Right atrium auricular region (tissue), 2 donors: ENCODE data around the gene EVC. TPM values are rescaled to one million over a fixed set of nuclear protein-coding genes. Genes with fewer than 3 reads are reported as not detected.
A peak's percentile ranks its signal among the peaks of the same experiment; 100 is the strongest.

Source experiments
- DNase-seq: peaks from one replicate; pipeline ENCODE4 v3.0.0-alpha.2; 2019; ENCODE audit warnings: low spot score
- H3K27ac ChIP-seq, 2 donors: fragments of 200-600 bp; sonication (generic); 1 replicate in 1 of 2; 2 replicates in 1 of 2; pipeline ENCODE4 v1.5.1; 2016 to 2019
- H3K27me3 ChIP-seq, 2 donors: fragments of 200-600 bp; sonication (generic); one replicate each; pipeline versions ENCODE4 v1.5.1 to v1.6.0; 2017 to 2019
- H3K36me3 ChIP-seq: fragments of 200-600 bp; sonication (generic); one replicate; pipeline ENCODE4 v1.5.1; 2016
- H3K4me1 ChIP-seq, 2 donors: fragments of 200-600 bp; sonication (generic); one replicate each; pipeline versions ENCODE4 v1.5.1 to v1.6.0; 2017 to 2019
- H3K4me3 ChIP-seq, 2 donors: fragments of 200-600 bp; sonication (generic); 1 replicate in 1 of 2; 2 replicates in 1 of 2; pipeline ENCODE4 v1.5.1; 2017 to 2019; ENCODE audit warnings: mild to moderate bottlenecking in 1 of 2, moderate library complexity in 1 of 2
- H3K9me3 ChIP-seq, 2 donors: fragments of 200-600 bp; sonication (generic); one replicate each; pipeline ENCODE4 v1.5.1; 2019
- total RNA-seq, 2 donors: library from RNA; depleted of rRNA; stranded (reverse); fragments of >200 nt; gene quantifications; one replicate each; pipeline ENCODE4 v1.1.0, GENCODE V29; 2016
- TF ChIP-seq, protein P1 (sequence below), 2 donors: fragments of 200-600 bp; sonication (generic); IDR thresholded peaks; one replicate each; pipeline ENCODE4 v1.5.1; 2019; ENCODE audit warnings: antibody characterized with exemption in 2 of 2

EVC gene
- total RNA-seq, 2 donors from 2014 or later, result 8.6 to 14.1 TPM

DNA sequence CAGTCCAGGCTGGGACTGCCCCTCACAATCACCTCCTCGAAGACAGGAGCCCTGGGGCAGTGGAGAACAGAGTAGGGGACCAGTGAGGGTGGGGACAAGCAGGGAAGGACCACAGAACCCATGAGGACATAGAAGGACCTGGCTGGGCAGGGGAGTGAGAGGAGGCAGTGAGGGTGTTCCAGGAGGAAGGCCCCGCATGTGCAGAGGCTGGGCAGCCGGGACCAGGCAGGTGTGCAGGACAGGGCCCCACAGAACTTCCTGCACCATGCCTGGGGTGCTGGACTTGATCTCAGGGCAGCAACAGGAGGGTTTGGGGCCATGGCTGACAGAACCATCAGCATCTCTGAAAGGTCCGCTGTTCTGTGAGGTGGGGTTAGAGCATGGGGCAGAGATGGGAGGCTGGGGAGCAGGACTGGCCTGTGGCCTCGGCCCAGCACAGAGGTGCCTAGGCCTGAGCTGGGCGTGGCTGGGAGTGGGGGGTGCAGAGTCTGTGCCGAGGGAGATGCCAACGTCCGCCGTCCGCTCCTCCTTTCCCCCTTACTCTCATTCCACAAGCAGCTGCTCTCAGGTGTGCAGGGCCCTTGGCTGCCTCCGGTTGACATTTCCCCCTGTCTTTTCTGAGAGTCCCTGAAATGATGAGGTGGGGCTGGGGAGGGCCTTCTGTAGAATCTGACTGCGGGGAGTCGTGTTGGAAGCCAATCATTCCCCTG lies 40.8 kb downstream of the EVC start:
- H3K27ac ChIP-seq, result no peak overlapping the region
- no peak overlapping the region for H3K4me3 ChIP-seq
- peak; percentile 49 for DNase-seq
- H3K27me3 ChIP-seq, result no peaks in the 10 kb centered on the region
- H3K9me3 ChIP-seq, result no peaks in the 10 kb centered on the region
- TF ChIP-seq, protein P1, sequence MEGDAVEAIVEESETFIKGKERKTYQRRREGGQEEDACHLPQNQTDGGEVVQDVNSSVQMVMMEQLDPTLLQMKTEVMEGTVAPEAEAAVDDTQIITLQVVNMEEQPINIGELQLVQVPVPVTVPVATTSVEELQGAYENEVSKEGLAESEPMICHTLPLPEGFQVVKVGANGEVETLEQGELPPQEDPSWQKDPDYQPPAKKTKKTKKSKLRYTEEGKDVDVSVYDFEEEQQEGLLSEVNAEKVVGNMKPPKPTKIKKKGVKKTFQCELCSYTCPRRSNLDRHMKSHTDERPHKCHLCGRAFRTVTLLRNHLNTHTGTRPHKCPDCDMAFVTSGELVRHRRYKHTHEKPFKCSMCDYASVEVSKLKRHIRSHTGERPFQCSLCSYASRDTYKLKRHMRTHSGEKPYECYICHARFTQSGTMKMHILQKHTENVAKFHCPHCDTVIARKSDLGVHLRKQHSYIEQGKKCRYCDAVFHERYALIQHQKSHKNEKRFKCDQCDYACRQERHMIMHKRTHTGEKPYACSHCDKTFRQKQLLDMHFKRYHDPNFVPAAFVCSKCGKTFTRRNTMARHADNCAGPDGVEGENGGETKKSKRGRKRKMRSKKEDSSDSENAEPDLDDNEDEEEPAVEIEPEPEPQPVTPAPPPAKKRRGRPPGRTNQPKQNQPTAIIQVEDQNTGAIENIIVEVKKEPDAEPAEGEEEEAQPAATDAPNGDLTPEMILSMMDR (IDR thresholded peaks at IDR 0.05), result no peak
- peaks cover 50% of the 10 kb centered on the region for H3K36me3 ChIP-seq
- H3K4me1 ChIP-seq, result peaks cover 0 to 6% of the 10 kb centered on the region in 2 donors

DNA sequence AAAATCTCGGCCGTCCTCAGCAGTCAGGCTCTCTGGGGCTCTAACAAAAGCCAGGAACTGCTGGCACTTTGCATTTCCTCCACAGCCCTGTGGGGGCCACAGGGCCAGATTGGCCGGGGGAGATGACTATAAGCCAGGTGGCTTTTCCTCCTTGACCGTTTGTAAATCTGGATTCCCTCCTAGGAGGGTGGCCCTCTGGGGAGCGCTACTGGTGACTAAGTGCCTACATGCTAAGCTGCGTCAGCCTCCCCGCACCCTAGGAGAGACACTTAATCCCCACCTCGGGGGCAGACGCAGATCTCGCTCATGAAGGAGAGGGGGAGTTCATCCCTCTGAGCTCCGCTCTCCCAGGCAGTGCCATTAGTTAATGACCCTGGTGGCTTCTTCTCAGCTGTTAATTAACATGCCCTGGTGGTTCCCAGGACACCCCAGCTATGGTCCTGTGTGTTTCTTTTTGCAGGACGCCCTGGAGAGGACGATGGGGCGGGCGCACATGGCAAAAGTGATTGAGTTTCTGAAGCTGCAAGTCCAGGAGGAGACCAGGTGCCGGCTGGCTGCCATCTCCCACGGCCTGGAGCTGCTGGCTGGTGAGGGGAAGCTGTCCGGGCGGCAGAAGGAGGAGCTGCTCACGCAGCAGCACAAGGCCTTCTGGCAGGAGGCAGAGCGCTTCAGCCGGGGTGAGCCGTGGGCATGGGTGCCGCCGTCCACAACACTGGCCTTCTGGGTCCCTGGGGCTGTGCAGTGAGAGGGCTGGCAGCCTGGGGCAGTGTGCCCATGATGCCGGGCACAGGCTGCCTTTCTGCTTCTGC lies 41.6 kb downstream of the EVC start:
- Histone ChIP-seq H3K9me3 (no peaks in the 10 kb centered on the region), H3K27ac (no peak overlapping the region), H3K4me3 (no peak overlapping the region), H3K27me3 (no peaks in the 10 kb centered on the region), H3K36me3 (peaks cover 57% of the 10 kb centered on the region), H3K4me1 (no peaks in the 10 kb centered on the region)
- DNase-seq, result peak; percentile 34
- TF ChIP-seq, protein P1 (IDR thresholded peaks at IDR 0.05), result no peak

GRCh38 chr4:5753366-5753765 lies 42.4 kb downstream of the EVC start:
- H3K9me3 ChIP-seq, result no peaks in the 10 kb centered on the region
- H3K36me3 ChIP-seq, result peaks cover 64% of the 10 kb centered on the region
- H3K4me3 ChIP-seq, result no peak overlapping the region
- H3K27ac ChIP-seq, result no peak overlapping the region
- H3K4me1 ChIP-seq, result no peaks in the 10 kb centered on the region
- no peak for DNase-seq
- TF ChIP-seq, protein P1 (IDR thresholded peaks at IDR 0.05), result no peak
- no peaks in the 10 kb centered on the region for H3K27me3 ChIP-seq

- no peak overlapping the region for H3K27ac ChIP-seq
- TF ChIP-seq, protein P1 (IDR thresholded peaks at IDR 0.05), result no peak
- no peak overlapping the region for H3K4me3 ChIP-seq
- H3K9me3 ChIP-seq, result no peaks in the 10 kb centered on the region
- no peaks in the 10 kb centered on the region for H3K27me3 ChIP-seq
- peaks cover 70% of the 10 kb centered on the region for H3K36me3 ChIP-seq
- peak; percentile 51 for DNase-seq
- H3K4me1 ChIP-seq, result no peaks in the 10 kb centered on the region
Measured at GRCh38 chr4:5753766-5754528, 42.9 kb downstream of the EVC start.

GRCh38 chr4:5754529-5754881 lies 43.5 kb downstream of the EVC start:
- TF ChIP-seq, protein P1 (IDR thresholded peaks at IDR 0.05), result no peak
- H3K4me1 ChIP-seq, result no peaks in the 10 kb centered on the region
- no peaks in the 10 kb centered on the region for H3K27me3 ChIP-seq
- DNase-seq, result peak; percentile 26
- no peak overlapping the region for H3K4me3 ChIP-seq
- H3K36me3 ChIP-seq, result peaks cover 68% of the 10 kb centered on the region
- no peaks in the 10 kb centered on the region for H3K9me3 ChIP-seq
- H3K27ac ChIP-seq, result no peak overlapping the region
